Keratinocyte (primary cell): Measurements from ENCODE around the gene LRRC8C. TPM values are rescaled to one million over a fixed set of nuclear protein-coding genes. Genes with fewer than 3 reads are reported as not detected.
"Not testable (repeated sequence)": the region's sequence is repeated elsewhere in the genome, so short reads cannot be mapped to it uniquely, and the experiment has no call there.

Experiments used
- DNase-seq: peaks from one replicate; pipeline ENCODE4 v3.0.0-alpha.2; 2011; ENCODE audit warnings: low read depth, missing footprints, low spot score
- FAIRE-seq: peaks from 2 replicates; lab custom pipeline; 2011; peaks lifted over from hg19 to GRCh38; lab: Jason Lieb, UNC
- H2AFZ ChIP-seq: 2 replicates; pipeline ENCODE4 v1.6.0; 2012; ENCODE audit warnings: low read length, control low read depth, inconsistent platforms; ENCODE audit not compliant: control insufficient read depth
- H3K27ac ChIP-seq: 2 replicates; pipeline ENCODE4 v1.5.1; 2011; ENCODE audit warnings: low read length; ENCODE audit not compliant: control insufficient read depth, insufficient read depth
- H3K27me3 ChIP-seq: 3 replicates; pipeline ENCODE4 v1.6.0; 2011; ENCODE audit warnings: low read length; ENCODE audit not compliant: control insufficient read depth, insufficient read depth; ENCODE audit errors: extremely low read depth
- H3K36me3 ChIP-seq, 2 experiments: 2 replicates in 1 of 2; 3 replicates in 1 of 2; pipeline ENCODE4 v1.5.1; 2011; ENCODE audit warnings: low read length in 2 of 2, mild to moderate bottlenecking in 1 of 2; ENCODE audit not compliant: control insufficient read depth in 2 of 2, insufficient read depth in 2 of 2; ENCODE audit errors: extremely low read depth in 1 of 2
- H3K4me1 ChIP-seq: 3 replicates; pipeline ENCODE4 v1.5.1; 2011; ENCODE audit warnings: low read length; ENCODE audit not compliant: control insufficient read depth, insufficient read depth; ENCODE audit errors: extremely low read depth
- H3K4me2 ChIP-seq: 3 replicates; pipeline ENCODE4 v1.6.0; 2011; ENCODE audit warnings: low read depth, low read length; ENCODE audit not compliant: control insufficient read depth, insufficient read depth; ENCODE audit errors: extremely low read depth
- H3K4me3 ChIP-seq, 3 experiments: fragments of 200-600 bp in 1 of 3; sonication (generic) in 1 of 3; 2 replicates in 2 of 3; 3 replicates in 1 of 3; pipeline ENCODE4 v1.5.1; 2011 to 2016; ENCODE audit warnings: low read length in 3 of 3, mild to moderate bottlenecking in 3 of 3, control low read depth in 2 of 3, inconsistent platforms in 1 of 3, low read depth in 1 of 3, mixed read lengths in 1 of 3, mixed run types in 1 of 3, moderate library complexity in 1 of 3; ENCODE audit not compliant: control insufficient read depth in 2 of 3, insufficient read depth in 2 of 3; ENCODE audit errors: extremely low read depth in 1 of 3
- H3K79me2 ChIP-seq: 2 replicates; pipeline ENCODE4 v1.6.0; 2012; ENCODE audit warnings: low read length; ENCODE audit not compliant: control insufficient read depth, insufficient read depth
- H3K9ac ChIP-seq: 3 replicates; pipeline ENCODE4 v1.6.0; 2011; ENCODE audit warnings: low read length; ENCODE audit not compliant: control insufficient read depth, insufficient read depth; ENCODE audit errors: extremely low read depth
- H3K9me1 ChIP-seq: 3 replicates; pipeline ENCODE4 v1.6.0; 2011; ENCODE audit warnings: low read length; ENCODE audit not compliant: control insufficient read depth, insufficient read depth; ENCODE audit errors: extremely low read depth
- H3K9me3 ChIP-seq: 2 replicates; pipeline ENCODE4 v1.5.1; 2012; ENCODE audit warnings: low read depth, low read length; ENCODE audit not compliant: control insufficient read depth
- H4K20me1 ChIP-seq: 3 replicates; pipeline ENCODE4 v1.6.0; 2011; ENCODE audit warnings: low read length; ENCODE audit not compliant: control insufficient read depth, insufficient read depth; ENCODE audit errors: extremely low read depth
- CTCF ChIP-seq, 3 experiments: IDR thresholded peaks in 1 of 3; conservative IDR thresholded peaks in 1 of 3; optimal IDR thresholded peaks in 1 of 3; 2 replicates in 2 of 3; 3 replicates in 1 of 3; pipeline versions ENCODE3 to v1.5.1; 2011; ENCODE audit warnings: low read length in 3 of 3, mild to moderate bottlenecking in 3 of 3, moderate library complexity in 2 of 3, control low read depth in 1 of 3, inconsistent platforms in 1 of 3; ENCODE audit not compliant: insufficient read depth in 2 of 3; ENCODE audit errors: extremely low read depth in 1 of 3
- EZH2 ChIP-seq: IDR thresholded peaks from one replicate; pipeline ENCODE4 v1.6.1; 2012; ENCODE audit warnings: inconsistent platforms, mild to moderate bottlenecking, low read length, moderate library complexity
- dilution Hi-C: fragments of 300-500 bp; cut with MboI; formaldehyde crosslinking; loops from one replicate; pipeline ENCODE4 v1.7.0; 2020; ENCODE audit warnings: low sequenced_read_pairs; ENCODE audit not compliant: extremely low pct_ligation_motif_present
- polyA plus RNA-seq, 5 experiments: library from polyadenylated mRNA; depleted of rRNA in 3 of 5; stranded (reverse) in 3 of 5; stranded (forward) in 1 of 5; unstranded in 1 of 5; fragments of >200 nt; gene quantifications; 1 replicate in 1 of 5; 2 replicates in 3 of 5; 3 replicates in 1 of 5; pipeline versions ENCODE4 v1.2.1 to v1.2.3, GENCODE V29; 2011 to 2012; ENCODE audit warnings: missing spikeins in 2 of 5, low read depth in 1 of 5, low replicate concordance in 1 of 5

The LRRC8C gene
- polyA plus RNA-seq, 1 donor (not counting 4 experiments of a cell fraction or from before 2014, with no cell fraction given) = 18.4 TPM

- Histone ChIP-seq H4K20me1 (no peaks in the 10 kb centered on the region), H3K4me1 (no peaks in the 10 kb centered on the region), H3K4me2 (no peak overlapping the region), H3K9me3 (no peaks in the 10 kb centered on the region), H3K9ac (no peak overlapping the region), H3K27ac (no peak overlapping the region), H2AFZ (no peak overlapping the region), H3K9me1 (no peaks in the 10 kb centered on the region), H3K4me3 (no peak overlapping the region), H3K27me3 (no peaks in the 10 kb centered on the region), H3K79me2 (no peaks in the 10 kb centered on the region), H3K36me3 (peaks cover 0 to 2% of the 10 kb centered on the region in 2 experiments)
- dilution Hi-C loops = no loop called here
- FAIRE-seq (no peak), DNase-seq (no peak)
- no peak for TF ChIP-seq EZH2
- TF ChIP-seq CTCF (optimal IDR thresholded peaks at IDR 0.05 in 1 of 3, IDR thresholded peaks at IDR 0.05 in 1 of 3, conservative IDR thresholded peaks at IDR 0.05 in 1 of 3; ENCODE audit: extremely low read depth in 1 of 3, insufficient read depth in 2 of 3, low read length in 3 of 3) = no peak
Measured at GRCh38 chr1:89704014-89704413, 71.1 kb downstream of the LRRC8C start.

GRCh38 chr1:89704885-89705284, 72.0 kb downstream of the LRRC8C start:
- H3K9ac ChIP-seq, H3K4me3 ChIP-seq, H3K9me3 ChIP-seq, H3K79me2 ChIP-seq, H4K20me1 ChIP-seq, H3K4me2 ChIP-seq, H3K4me1 ChIP-seq, FAIRE-seq, DNase-seq, dilution Hi-C loops, H2AFZ ChIP-seq, H3K36me3 ChIP-seq, H3K9me1 ChIP-seq, H3K27me3 ChIP-seq, H3K27ac ChIP-seq: not testable (repeated sequence)
